Duodenal mucosa (tissue), 2 donors: ENCODE results near the gene COA4.

Experiments
- H3K27ac ChIP-seq: one replicate; pipeline ENCODE4 v1.7.0; 2013; ENCODE audit warnings: low read depth, low read length
- H3K27me3 ChIP-seq, 2 donors: one replicate each; pipeline ENCODE4 v1.7.0; 2013; ENCODE audit warnings: low read length in 2 of 2, control low read depth in 1 of 2; ENCODE audit not compliant: insufficient read depth in 2 of 2, control insufficient read depth in 1 of 2
- H3K36me3 ChIP-seq, 2 donors: one replicate each; pipeline ENCODE4 v1.7.0; 2013; ENCODE audit warnings: low read length in 2 of 2, control low read depth in 1 of 2; ENCODE audit not compliant: insufficient read depth in 2 of 2, control insufficient read depth in 1 of 2
- H3K4me1 ChIP-seq, 2 donors: one replicate each; pipeline ENCODE4 v1.7.0; 2013; ENCODE audit warnings: low read length in 2 of 2, control low read depth in 1 of 2; ENCODE audit not compliant: insufficient read depth in 2 of 2, control insufficient read depth in 1 of 2
- H3K4me3 ChIP-seq, 2 donors: one replicate each; pipeline ENCODE4 v1.7.0; 2013; ENCODE audit warnings: low read length in 2 of 2, low read depth in 1 of 2
- H3K9ac ChIP-seq, 2 donors: one replicate each; pipeline ENCODE4 v1.7.0; 2013; ENCODE audit warnings: low read length in 2 of 2, low read depth in 1 of 2
- H3K9me3 ChIP-seq, 2 donors: one replicate each; pipeline ENCODE4 v1.7.0; 2013; ENCODE audit warnings: low read length in 2 of 2, control low read depth in 1 of 2; ENCODE audit not compliant: control insufficient read depth in 1 of 2

COA4 gene

DNA sequence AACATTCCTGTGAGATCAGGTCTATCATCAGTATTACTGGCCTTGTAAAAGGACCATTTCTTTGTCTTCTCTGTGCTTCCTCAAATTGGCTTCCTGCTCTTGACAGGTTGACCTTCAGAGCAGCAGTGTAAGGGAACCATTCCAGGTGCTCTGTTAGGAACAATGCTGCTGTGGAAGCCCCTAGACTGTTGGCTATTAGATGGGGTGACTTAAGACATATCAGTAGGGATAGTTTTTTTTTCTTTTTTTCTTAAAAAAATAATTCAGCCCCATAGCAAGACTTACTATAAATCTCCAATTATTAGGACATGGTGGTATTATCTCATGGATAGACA lies 37.6 kb downstream of the COA4 start:
- H3K27ac ChIP-seq, result no peak overlapping the region
- H3K9ac ChIP-seq, result no peak overlapping the region
- H3K36me3 ChIP-seq, result peaks cover 0 to 23% of the 10 kb centered on the region in 2 donors
- H3K4me1 ChIP-seq, result no peaks in the 10 kb centered on the region
- no peaks in the 10 kb centered on the region for H3K9me3 ChIP-seq
- no peak overlapping the region for H3K4me3 ChIP-seq
- no peaks in the 10 kb centered on the region for H3K27me3 ChIP-seq

DNA sequence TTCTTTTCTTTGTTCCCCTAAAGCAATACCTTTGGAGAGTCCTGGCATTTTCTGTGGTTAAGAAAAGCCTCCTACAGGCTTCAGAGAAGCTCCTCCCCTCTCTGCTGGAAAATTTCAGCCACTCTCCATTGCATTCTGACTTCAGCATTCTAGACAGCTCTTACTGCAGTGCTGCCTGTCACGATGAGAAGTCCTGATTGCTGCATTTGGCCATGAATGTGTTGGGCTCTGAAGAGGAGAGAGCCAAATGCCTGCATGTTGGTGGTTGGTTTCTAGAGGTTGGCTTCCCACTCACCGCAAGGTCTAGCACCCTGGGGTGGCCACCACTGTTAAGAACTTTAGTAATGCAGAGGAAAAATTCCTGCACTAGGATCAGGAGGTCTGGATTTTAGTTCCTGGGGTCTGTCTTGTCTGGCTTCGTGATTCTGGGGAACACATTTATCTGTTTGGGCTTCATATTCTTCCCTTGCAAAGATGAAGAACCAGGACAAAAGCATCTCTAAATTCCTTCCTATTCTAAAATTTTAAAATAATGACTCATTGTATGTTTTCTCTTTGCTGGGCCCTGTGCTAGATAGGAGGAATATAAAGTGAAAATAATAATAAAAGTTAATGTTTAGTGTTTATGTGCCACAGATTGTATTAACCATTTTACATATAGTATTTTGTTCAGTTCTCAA lies 38.1 kb downstream of the COA4 start:
- Histone ChIP-seq H3K9ac (no peak overlapping the region), H3K36me3 (peaks cover 0 to 18% of the 10 kb centered on the region in 2 donors), H3K27ac (no peak overlapping the region), H3K27me3 (no peaks in the 10 kb centered on the region), H3K4me3 (no peak overlapping the region), H3K9me3 (no peaks in the 10 kb centered on the region), H3K4me1 (no peaks in the 10 kb centered on the region)

DNA sequence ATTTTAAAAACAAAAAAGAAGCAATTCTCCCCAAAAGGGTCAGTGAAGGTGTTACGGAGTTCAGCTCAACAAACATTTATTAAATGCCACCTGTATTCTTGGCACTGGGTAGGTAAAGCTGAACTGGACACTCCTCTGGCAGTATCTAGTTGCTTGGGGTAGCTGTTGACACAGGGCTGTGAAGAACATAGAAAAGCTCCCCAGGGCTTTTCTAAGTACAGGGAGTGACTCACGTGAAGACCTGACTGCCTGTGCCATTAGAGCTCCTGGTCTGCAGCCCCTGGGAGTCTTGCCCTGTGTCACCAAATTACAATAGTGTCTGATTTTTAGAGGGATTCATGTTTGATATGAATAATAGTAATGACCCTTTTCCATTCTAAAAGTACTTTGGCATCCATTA lies 43.6 kb downstream of the COA4 start:
- Histone ChIP-seq H3K9me3 (no peaks in the 10 kb centered on the region), H3K4me3 (no peak overlapping the region), H3K27ac (no peak overlapping the region), H3K36me3 (peaks cover 5 to 32% of the 10 kb centered on the region in 2 donors), H3K4me1 (no peaks in the 10 kb centered on the region), H3K27me3 (no peaks in the 10 kb centered on the region), H3K9ac (no peak overlapping the region)

DNA sequence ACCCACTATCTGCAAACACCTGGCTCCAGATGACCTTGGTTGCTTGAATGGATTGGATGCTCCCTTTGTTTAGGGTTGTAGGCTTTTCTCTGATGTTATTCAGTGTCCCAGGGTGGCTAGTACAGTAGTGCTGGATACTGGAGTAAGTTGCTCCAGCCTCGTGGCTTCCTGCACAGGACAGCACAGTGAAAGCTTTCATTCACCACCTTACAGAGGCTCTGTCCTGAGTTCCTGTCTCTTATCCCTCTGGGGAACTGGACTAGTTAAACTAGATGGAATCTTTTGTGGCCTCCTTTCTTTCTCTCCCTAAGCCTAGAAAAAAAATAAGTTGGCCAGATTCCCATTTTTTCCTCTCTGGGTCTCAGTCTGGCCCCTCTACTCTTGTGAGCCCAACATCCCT lies 46.4 kb downstream of the COA4 start:
- Histone ChIP-seq H3K4me3 (no peak overlapping the region), H3K36me3 (peaks cover 5 to 36% of the 10 kb centered on the region in 2 donors), H3K4me1 (no peaks in the 10 kb centered on the region), H3K9ac (no peak overlapping the region), H3K27ac (no peak overlapping the region), H3K9me3 (no peaks in the 10 kb centered on the region), H3K27me3 (no peaks in the 10 kb centered on the region)
